Esophagus squamous epithelium (tissue), 5 donors: ENCODE data around the gene TMEM74B. TPM values are rescaled to one million over a fixed set of nuclear protein-coding genes. Genes with fewer than 3 reads are reported as not detected.

ENCODE experiments used
- DNase-seq: peaks from one replicate; lab custom pipeline; 2025; lab: John Stamatoyannopoulos, UW
- H3K27ac ChIP-seq, 4 donors: fragments of 200-600 bp; sonication (generic); one replicate each; pipeline ENCODE4 v1.5.1; 2016 to 2019; ENCODE audit warnings: mild to moderate bottlenecking in 1 of 4
- H3K27me3 ChIP-seq, 4 donors: fragments of 200-600 bp; sonication (generic); 1 replicate in 3 of 4; 2 replicates in 1 of 4; pipeline versions ENCODE4 v1.5.1 to v1.6.0; 2017 to 2021; ENCODE audit warnings: antibody characterized with exemption in 1 of 4
- H3K36me3 ChIP-seq, 3 donors: fragments of 200-600 bp; sonication (generic); one replicate each; pipeline ENCODE4 v1.5.1; 2016 to 2019
- H3K4me1 ChIP-seq, 3 donors: fragments of 200-600 bp; sonication (generic); one replicate each; pipeline ENCODE4 v1.5.1; 2017 to 2019
- H3K4me3 ChIP-seq, 4 donors: fragments of 200-600 bp; sonication (generic); 1 replicate in 3 of 4; 2 replicates in 1 of 4; pipeline ENCODE4 v1.5.1; 2016 to 2019; ENCODE audit warnings: mild to moderate bottlenecking in 2 of 4, moderate library complexity in 1 of 4
- H3K9me3 ChIP-seq, 3 donors: fragments of 200-600 bp; sonication (generic); one replicate each; pipeline ENCODE4 v1.5.1; 2016 to 2019
- POLR2A ChIP-seq, 4 donors: fragments of 450-650 bp; IDR thresholded peaks; one replicate each; pipeline ENCODE4 v1.6.1; 2017; ENCODE audit warnings: antibody characterized with exemption in 4 of 4, mild to moderate bottlenecking in 4 of 4, moderate library complexity in 3 of 4
- WGBS, 2 donors: methylation state at CpG; one replicate each; pipeline ENCODE4 v1.1.5; 2018; 5-methylcytosine and 5-hydroxymethylcytosine counted together
- intact Hi-C: fragments of 100-400 bp; cut with DNase I; formaldehyde crosslinking; loops from one replicate; pipeline ENCODE4 v1.15.0; 2022
- total RNA-seq, 4 donors: library from RNA; depleted of rRNA; stranded (reverse); fragments of >200 nt; gene quantifications; one replicate each; pipeline ENCODE4 v1.1.0, GENCODE V29; 2016
- TF ChIP-seq, protein P1 (sequence below), 6 experiments: fragments of 450-650 bp in 4 of 6; fragments of 200-600 bp in 2 of 6; sonication (generic) in 2 of 6; IDR thresholded peaks; one replicate each; pipeline ENCODE4 v1.5.1; 2016 to 2019; ENCODE audit warnings: antibody characterized with exemption in 6 of 6, mild to moderate bottlenecking in 4 of 6, moderate library complexity in 4 of 6
- donor health status: DM: yes; HTN: yes; CAD: no.

The TMEM74B gene
- total RNA-seq, 4 donors from 2014 or later, result 0.13 to 1.1 (median 0.77) TPM

DNA sequence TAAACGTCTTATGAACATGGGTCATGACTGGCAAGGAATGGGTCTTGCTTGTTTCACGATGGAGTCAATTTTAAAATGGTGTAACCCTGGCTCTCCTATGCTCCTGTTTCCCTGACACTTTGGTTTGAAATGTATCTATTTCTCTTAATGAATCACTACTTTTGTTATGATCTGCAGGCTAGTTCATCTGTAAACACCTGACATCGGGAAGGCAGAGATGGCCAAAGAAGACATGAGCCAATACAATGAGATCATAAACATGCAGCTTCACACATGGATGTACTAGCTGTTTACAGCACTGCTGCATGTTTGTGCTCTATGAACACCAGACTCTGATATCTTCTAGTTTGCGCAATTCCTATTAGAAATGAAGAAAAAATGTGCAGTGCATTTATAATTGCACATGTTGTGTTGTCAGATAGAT, 30.1 kb upstream of the TMEM74B start:
- 50 to 65% methylated on average over 4 of the region's 4 CpGs for WGBS, 2 donors
- TF ChIP-seq, protein P1, sequence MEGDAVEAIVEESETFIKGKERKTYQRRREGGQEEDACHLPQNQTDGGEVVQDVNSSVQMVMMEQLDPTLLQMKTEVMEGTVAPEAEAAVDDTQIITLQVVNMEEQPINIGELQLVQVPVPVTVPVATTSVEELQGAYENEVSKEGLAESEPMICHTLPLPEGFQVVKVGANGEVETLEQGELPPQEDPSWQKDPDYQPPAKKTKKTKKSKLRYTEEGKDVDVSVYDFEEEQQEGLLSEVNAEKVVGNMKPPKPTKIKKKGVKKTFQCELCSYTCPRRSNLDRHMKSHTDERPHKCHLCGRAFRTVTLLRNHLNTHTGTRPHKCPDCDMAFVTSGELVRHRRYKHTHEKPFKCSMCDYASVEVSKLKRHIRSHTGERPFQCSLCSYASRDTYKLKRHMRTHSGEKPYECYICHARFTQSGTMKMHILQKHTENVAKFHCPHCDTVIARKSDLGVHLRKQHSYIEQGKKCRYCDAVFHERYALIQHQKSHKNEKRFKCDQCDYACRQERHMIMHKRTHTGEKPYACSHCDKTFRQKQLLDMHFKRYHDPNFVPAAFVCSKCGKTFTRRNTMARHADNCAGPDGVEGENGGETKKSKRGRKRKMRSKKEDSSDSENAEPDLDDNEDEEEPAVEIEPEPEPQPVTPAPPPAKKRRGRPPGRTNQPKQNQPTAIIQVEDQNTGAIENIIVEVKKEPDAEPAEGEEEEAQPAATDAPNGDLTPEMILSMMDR (IDR thresholded peaks at IDR 0.05), result no peak
- no peak for TF ChIP-seq POLR2A (IDR thresholded peaks at IDR 0.05)
- intact Hi-C loops, result no loop called here
- Histone ChIP-seq H3K27me3 (peaks cover 0 to 57% (median 0%) of the 10 kb centered on the region in 4 donors), H3K4me3 (no peak overlapping the region), H3K36me3 (no peaks in the 10 kb centered on the region), H3K9me3 (no peaks in the 10 kb centered on the region), H3K4me1 (peaks cover 0 to 5% (median 5%) of the 10 kb centered on the region in 3 donors), H3K27ac (no peak overlapping the region)
- DNase-seq, result no peak

DNA sequence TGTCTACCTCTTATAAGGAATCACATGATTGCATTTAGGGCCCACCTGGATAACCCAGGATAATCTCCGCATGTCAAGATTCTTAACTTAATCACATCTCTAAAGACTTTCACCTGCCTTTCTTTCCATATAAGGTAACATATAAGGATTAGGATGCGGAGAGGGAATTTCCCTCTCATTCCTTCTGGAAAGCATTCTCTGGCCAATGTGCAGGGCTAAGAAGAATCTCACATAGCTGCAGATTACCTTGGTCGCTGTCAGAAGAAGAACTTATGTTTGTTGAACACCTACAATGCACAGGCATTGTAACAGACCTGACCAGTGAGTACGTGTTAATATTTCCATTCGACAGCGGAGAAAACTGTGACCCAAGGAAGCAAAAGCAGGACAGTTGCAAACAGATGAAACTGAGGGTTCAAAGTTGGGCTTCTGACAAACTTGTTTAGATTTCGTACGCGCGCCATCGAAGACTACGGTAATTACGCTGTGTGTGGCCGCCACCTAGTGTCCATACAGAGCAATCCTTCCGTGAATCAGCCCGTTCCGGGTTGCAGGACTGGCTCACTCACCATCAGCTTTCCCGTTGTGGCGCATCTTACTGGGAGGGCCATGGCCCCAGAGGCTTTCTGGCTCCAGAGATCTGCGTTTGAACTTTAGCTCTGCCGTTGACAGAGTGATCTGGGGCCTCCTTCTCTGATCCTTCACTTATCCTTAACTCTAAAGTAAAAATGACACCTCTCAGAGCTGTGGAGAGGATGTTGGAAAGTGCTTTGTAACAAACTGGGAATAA, 28.0 kb upstream of the TMEM74B start:
- Histone ChIP-seq H3K27me3 (peaks cover 0 to 62% (median 0%) of the 10 kb centered on the region in 4 donors), H3K9me3 (no peaks in the 10 kb centered on the region), H3K4me3 (no peak overlapping the region), H3K4me1 (peaks cover 0 to 5% (median 5%) of the 10 kb centered on the region in 3 donors), H3K36me3 (no peaks in the 10 kb centered on the region), H3K27ac (no peak overlapping the region)
- intact Hi-C loops, result no loop called here
- peak; percentile 3 for DNase-seq
- 12 to 13% methylated on average over 20 to 21 of the region's 21 CpGs for WGBS, 2 donors
- TF ChIP-seq, protein P1 (IDR thresholded peaks at IDR 0.05), result peak; percentile 55 to 84 (median 70)
- no peak for TF ChIP-seq POLR2A (IDR thresholded peaks at IDR 0.05)

- no peak overlapping the region for H3K27ac ChIP-seq
- H3K36me3 ChIP-seq, result no peaks in the 10 kb centered on the region
- peaks cover 0 to 54% (median 0%) of the 10 kb centered on the region in 4 donors for H3K27me3 ChIP-seq
- H3K4me1 ChIP-seq, result peaks cover 0 to 5% (median 5%) of the 10 kb centered on the region in 3 donors
- no peaks in the 10 kb centered on the region for H3K9me3 ChIP-seq
- TF ChIP-seq, protein P1 (IDR thresholded peaks at IDR 0.05), result no peak
- TF ChIP-seq POLR2A (IDR thresholded peaks at IDR 0.05), result no peak
- DNase-seq, result no peak
- intact Hi-C loops, result no loop called here
- H3K4me3 ChIP-seq, result no peak overlapping the region
Observed at GRCh38 chr20:1212023-1212422, 27.2 kb upstream of the TMEM74B start.

DNA sequence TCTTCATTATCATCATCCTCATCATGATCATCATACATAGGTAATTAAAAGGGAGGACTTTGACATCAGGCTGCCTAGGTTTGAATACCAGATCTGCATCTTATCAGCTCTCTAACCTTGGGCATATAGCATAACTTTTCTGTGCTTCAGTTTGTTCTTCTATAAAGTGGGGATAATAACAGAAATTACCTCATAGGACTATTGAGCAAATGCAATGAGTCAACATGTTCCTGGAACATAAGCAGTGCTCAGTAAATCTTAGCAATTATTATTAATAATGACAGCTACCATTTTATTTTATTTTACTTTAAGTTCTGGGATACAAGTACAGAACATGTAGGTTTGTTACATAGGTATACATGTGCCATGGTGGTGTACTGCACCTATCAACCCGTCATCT, 25.7 kb upstream of the TMEM74B start:
- peaks cover 0 to 44% (median 0%) of the 10 kb centered on the region in 4 donors for H3K27me3 ChIP-seq
- no peak overlapping the region for H3K27ac ChIP-seq
- H3K36me3 ChIP-seq, result no peaks in the 10 kb centered on the region
- peaks cover 0 to 5% (median 5%) of the 10 kb centered on the region in 3 donors for H3K4me1 ChIP-seq
- no peak overlapping the region for H3K4me3 ChIP-seq
- no peak for DNase-seq
- no peaks in the 10 kb centered on the region for H3K9me3 ChIP-seq
- intact Hi-C loops, result no loop called here
- no peak for TF ChIP-seq POLR2A (IDR thresholded peaks at IDR 0.05)
- TF ChIP-seq, protein P1 (IDR thresholded peaks at IDR 0.05), result no peak
- 93 to 100% methylated on average over 1 of the region's 1 CpG for WGBS, 2 donors
